Endothelial cell of umbilical vein (primary cell): ENCODE results near the gene SPDEF. TPM values are rescaled to one million over a fixed set of nuclear protein-coding genes. Genes with fewer than 3 reads are reported as not detected.

ENCODE experiments used
- BruUV-seq: library from RNA; stranded (reverse); fragments of 400-500 nt; replicated peaks from 2 replicates; lab custom pipeline; 2021; lab: Mats Ljungman, UMichigan
- CTCF ChIA-PET: fragments of 300-600, 350-600 bp; sonication (Branson Sonifier 250); formaldehyde crosslinking; loops from one replicate; lab custom pipeline; 2021; ENCODE audit warnings: antibody characterized with exemption, inconsistent platforms; lab: Charles Lee
- POLR2A ChIA-PET: fragments of 300-600, 350-600 bp; sonication (Branson Sonifier 250); formaldehyde crosslinking; loops from one replicate; lab custom pipeline; 2021; ENCODE audit warnings: antibody characterized with exemption, inconsistent platforms; lab: Charles Lee
- DNase-seq: peaks from one replicate; pipeline ENCODE4 v3.0.0-alpha.2; 2011; ENCODE audit warnings: low read depth, low spot score
- FAIRE-seq: peaks from 2 replicates; lab custom pipeline; 2011; peaks lifted over from hg19 to GRCh38; lab: Jason Lieb, UNC
- H2AFZ ChIP-seq: 2 replicates; pipeline ENCODE4 v1.6.0; 2012; ENCODE audit warnings: low read depth, low read length, control low read depth, inconsistent platforms
- H3K27ac ChIP-seq: 2 replicates; pipeline ENCODE4 v1.5.1; 2011; ENCODE audit warnings: low read depth, mild to moderate bottlenecking, control low read depth, low read length, moderate library complexity; ENCODE audit not compliant: insufficient read depth
- H3K27me3 ChIP-seq, 2 experiments: 2 replicates each; pipeline versions ENCODE4 v1.6.0 to v1.6.1; 2011; ENCODE audit warnings: low read length in 2 of 2, mixed read lengths in 1 of 2; ENCODE audit not compliant: control insufficient read depth in 2 of 2, insufficient read depth in 2 of 2
- H3K36me3 ChIP-seq, 2 experiments: 2 replicates in 1 of 2; 3 replicates in 1 of 2; pipeline ENCODE4 v1.5.1; 2011; ENCODE audit warnings: low read length in 2 of 2, mild to moderate bottlenecking in 1 of 2, moderate library complexity in 1 of 2; ENCODE audit not compliant: control insufficient read depth in 2 of 2, insufficient read depth in 2 of 2; ENCODE audit errors: extremely low read depth in 1 of 2
- H3K4me1 ChIP-seq: 3 replicates; pipeline ENCODE4 v1.5.1; 2011; ENCODE audit warnings: mild to moderate bottlenecking, low read length; ENCODE audit not compliant: control insufficient read depth, insufficient read depth; ENCODE audit errors: extremely low read depth
- H3K4me2 ChIP-seq: 2 replicates; pipeline ENCODE4 v1.6.1; 2011; ENCODE audit warnings: low read length, control low read depth, mixed read lengths; ENCODE audit not compliant: insufficient read depth
- H3K4me3 ChIP-seq, 3 experiments: fragments of 200-600 bp in 1 of 3; sonication (generic), shearing (Covaris generic) in 1 of 3; replicated peaks in 1 of 3; 2 replicates each; pipeline ENCODE4 v1.5.1; 2011 to 2016; ENCODE audit warnings: control low read depth in 3 of 3, low read length in 3 of 3, mild to moderate bottlenecking in 2 of 3, inconsistent platforms in 1 of 3, low read depth in 1 of 3, moderate library complexity in 1 of 3; ENCODE audit not compliant: insufficient read depth in 1 of 3
- H3K79me2 ChIP-seq: 2 replicates; pipeline ENCODE4 v1.6.0; 2012; ENCODE audit warnings: low read length, inconsistent platforms; ENCODE audit not compliant: control insufficient read depth, insufficient read depth
- H3K9ac ChIP-seq: replicated peaks from 2 replicates; pipeline ENCODE3; 2011; ENCODE audit warnings: low read length, control low read depth; ENCODE audit not compliant: insufficient read depth; ENCODE audit errors: extremely low read depth
- H3K9me1 ChIP-seq: replicated peaks from 3 replicates; pipeline ENCODE4 v1.6.0; 2011; ENCODE audit warnings: mild to moderate bottlenecking, low read length; ENCODE audit not compliant: control insufficient read depth, insufficient read depth; ENCODE audit errors: extremely low read depth
- H3K9me3 ChIP-seq: replicated peaks from 2 replicates; pipeline ENCODE4 v1.5.1; 2012; ENCODE audit warnings: low read length, inconsistent platforms; ENCODE audit not compliant: control insufficient read depth, insufficient read depth
- H4K20me1 ChIP-seq: replicated peaks from 2 replicates; pipeline ENCODE3; 2011; ENCODE audit warnings: mild to moderate bottlenecking, low read length; ENCODE audit not compliant: control insufficient read depth, insufficient read depth; ENCODE audit errors: extremely low read depth
- FOS ChIP-seq: IDR thresholded peaks from 2 replicates; pipeline ENCODE4 v1.6.1; 2011; ENCODE audit warnings: mild to moderate bottlenecking, low read length, moderate library complexity, borderline replicate concordance; ENCODE audit not compliant: insufficient read depth
- GATA2 ChIP-seq: IDR thresholded peaks from 2 replicates; pipeline ENCODE4 v1.7.0; 2011; ENCODE audit warnings: low read depth, mild to moderate bottlenecking, moderate library complexity, mixed read lengths, low read length; ENCODE audit not compliant: insufficient read length, insufficient read depth
- MAX ChIP-seq: IDR thresholded peaks from 2 replicates; pipeline ENCODE4 v1.6.1; 2011; ENCODE audit not compliant: insufficient read depth, insufficient read length
- MYC ChIP-seq: IDR thresholded peaks from one replicate; pipeline ENCODE4 v1.6.1; 2011; ENCODE audit warnings: mild to moderate bottlenecking, low read depth, low read length
- POLR2A ChIP-seq: IDR thresholded peaks from 2 replicates; pipeline ENCODE4 v1.6.1; 2012; ENCODE audit warnings: low read depth, mild to moderate bottlenecking, control low read depth, low read length
- POLR2AphosphoS5 ChIP-seq: IDR thresholded peaks from 2 replicates; pipeline ENCODE4 v1.6.1; 2012; ENCODE audit warnings: low read depth, mild to moderate bottlenecking, control low read depth, low read length, moderate library complexity; ENCODE audit not compliant: insufficient read depth
- dilution Hi-C: fragments of 300-500 bp; cut with MboI; formaldehyde crosslinking; loops from one replicate; pipeline ENCODE4 v1.15.0; 2019; ENCODE audit warnings: low sequenced_read_pairs; ENCODE audit not compliant: extremely low pct_ligation_motif_present
- intact Hi-C: fragments of 100-400 bp; cut with micrococcal nuclease; formaldehyde crosslinking; loops from one replicate; pipeline ENCODE4 v1.10.0; 2022
- polyA plus RNA-seq, 4 experiments: library from polyadenylated mRNA; depleted of rRNA in 3 of 4; stranded (reverse) in 3 of 4; unstranded in 1 of 4; fragments of >200 nt; gene quantifications; 2 replicates each; pipeline versions ENCODE4 v1.2.1 to v1.2.3, GENCODE V29; 2011 to 2012; ENCODE audit warnings: missing spikeins in 1 of 4
- total RNA-seq: library from RNA; stranded (reverse); gene quantifications from 2 replicates; pipeline ENCODE4 v1.2.3, GENCODE V29; 2021
- TF ChIP-seq, protein P1 (sequence below), 2 donors: IDR thresholded peaks; 1 replicate in 1 of 2; 2 replicates in 1 of 2; pipeline ENCODE4 v1.5.1; 2011; ENCODE audit warnings: low read length in 2 of 2, mild to moderate bottlenecking in 2 of 2, moderate library complexity in 2 of 2, control low read depth in 1 of 2, inconsistent platforms in 1 of 2, low read depth in 1 of 2; ENCODE audit not compliant: insufficient read depth in 1 of 2; ENCODE audit errors: extremely low read depth in 1 of 2

SPDEF gene
- total and polyA plus RNA-seq, 2 donors (not counting 3 experiments of a cell fraction or from before 2014, with no cell fraction given) = not detected

GRCh38 chr6:34574647-34575293 lies 18.6 kb upstream of the SPDEF start:
- ChIA-PET CTCF (interaction anchor here (1.3 kb wide), 1 partner anchor 35 kb away, joined by 5 read pairs; no protein-coding TSS in a partner anchor), POLR2A (no interaction called here)
- TF ChIP-seq MAX (no peak), GATA2 (no peak), POLR2A (no peak), FOS (no peak), POLR2AphosphoS5 (no peak), MYC (no peak)
- TF ChIP-seq, protein P1, sequence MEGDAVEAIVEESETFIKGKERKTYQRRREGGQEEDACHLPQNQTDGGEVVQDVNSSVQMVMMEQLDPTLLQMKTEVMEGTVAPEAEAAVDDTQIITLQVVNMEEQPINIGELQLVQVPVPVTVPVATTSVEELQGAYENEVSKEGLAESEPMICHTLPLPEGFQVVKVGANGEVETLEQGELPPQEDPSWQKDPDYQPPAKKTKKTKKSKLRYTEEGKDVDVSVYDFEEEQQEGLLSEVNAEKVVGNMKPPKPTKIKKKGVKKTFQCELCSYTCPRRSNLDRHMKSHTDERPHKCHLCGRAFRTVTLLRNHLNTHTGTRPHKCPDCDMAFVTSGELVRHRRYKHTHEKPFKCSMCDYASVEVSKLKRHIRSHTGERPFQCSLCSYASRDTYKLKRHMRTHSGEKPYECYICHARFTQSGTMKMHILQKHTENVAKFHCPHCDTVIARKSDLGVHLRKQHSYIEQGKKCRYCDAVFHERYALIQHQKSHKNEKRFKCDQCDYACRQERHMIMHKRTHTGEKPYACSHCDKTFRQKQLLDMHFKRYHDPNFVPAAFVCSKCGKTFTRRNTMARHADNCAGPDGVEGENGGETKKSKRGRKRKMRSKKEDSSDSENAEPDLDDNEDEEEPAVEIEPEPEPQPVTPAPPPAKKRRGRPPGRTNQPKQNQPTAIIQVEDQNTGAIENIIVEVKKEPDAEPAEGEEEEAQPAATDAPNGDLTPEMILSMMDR (IDR thresholded peaks at IDR 0.05; ENCODE audit: extremely low read depth in 1 of 2, insufficient read depth in 1 of 2, low read depth in 1 of 2, low read length in 2 of 2) = no peak
- Histone ChIP-seq H3K27me3 (no peaks in the 10 kb centered on the region), H3K4me3 (no peak overlapping the region), H3K79me2 (no peaks in the 10 kb centered on the region), H3K36me3 (no peaks in the 10 kb centered on the region), H3K9me3 (no peaks in the 10 kb centered on the region), H3K27ac (no peak overlapping the region), H3K9me1 (no peaks in the 10 kb centered on the region), H4K20me1 (no peaks in the 10 kb centered on the region), H3K4me1 (no peaks in the 10 kb centered on the region), H3K4me2 (no peak overlapping the region), H3K9ac (no peak overlapping the region), H2AFZ (no peak overlapping the region)
- FAIRE-seq = no peak
- dilution Hi-C loops = no loop called here
- no TSS peak for BruUV-seq
- DNase-seq = no peak
- intact Hi-C loops = no loop called here
